Upper lobe of left lung (tissue), 4 donors: ENCODE measurements around the gene DACT1.

Experiments used
- POLR2AphosphoS5 ChIP-seq, 2 donors: sonication (generic); formaldehyde crosslinking; IDR thresholded peaks; one replicate each; pipeline ENCODE4 v1.5.1; 2017; ENCODE audit warnings: antibody characterized with exemption in 2 of 2
- TF ChIP-seq, protein P1 (sequence below), 6 experiments: fragments of 450-650 bp in 4 of 6; fragments of 200-600 bp in 2 of 6; sonication (generic) in 2 of 6; IDR thresholded peaks; one replicate each; pipeline ENCODE4 v1.5.1; 2016 to 2019; ENCODE audit warnings: antibody characterized with exemption in 6 of 6

DNA sequence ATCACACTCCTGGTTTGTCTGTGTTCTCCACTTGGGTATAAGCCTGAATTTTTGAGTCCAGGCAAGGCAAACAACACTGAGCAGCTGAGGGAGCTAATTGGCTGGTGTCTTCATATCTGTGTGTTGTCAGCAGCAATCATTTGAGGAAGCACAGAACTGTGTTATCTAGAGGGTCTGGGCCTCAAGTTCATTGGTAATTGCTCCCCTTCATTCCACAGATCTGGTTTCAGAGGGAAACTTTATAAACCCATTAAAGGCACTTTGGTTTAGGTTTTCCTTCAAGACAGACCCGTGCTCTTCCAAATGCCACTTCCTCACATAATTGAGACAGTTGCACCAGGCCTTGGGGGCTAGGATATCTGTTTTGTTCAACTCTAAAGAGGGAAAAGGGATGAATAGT is 5.6 kb downstream of the DACT1 start:
- TF ChIP-seq, protein P1, sequence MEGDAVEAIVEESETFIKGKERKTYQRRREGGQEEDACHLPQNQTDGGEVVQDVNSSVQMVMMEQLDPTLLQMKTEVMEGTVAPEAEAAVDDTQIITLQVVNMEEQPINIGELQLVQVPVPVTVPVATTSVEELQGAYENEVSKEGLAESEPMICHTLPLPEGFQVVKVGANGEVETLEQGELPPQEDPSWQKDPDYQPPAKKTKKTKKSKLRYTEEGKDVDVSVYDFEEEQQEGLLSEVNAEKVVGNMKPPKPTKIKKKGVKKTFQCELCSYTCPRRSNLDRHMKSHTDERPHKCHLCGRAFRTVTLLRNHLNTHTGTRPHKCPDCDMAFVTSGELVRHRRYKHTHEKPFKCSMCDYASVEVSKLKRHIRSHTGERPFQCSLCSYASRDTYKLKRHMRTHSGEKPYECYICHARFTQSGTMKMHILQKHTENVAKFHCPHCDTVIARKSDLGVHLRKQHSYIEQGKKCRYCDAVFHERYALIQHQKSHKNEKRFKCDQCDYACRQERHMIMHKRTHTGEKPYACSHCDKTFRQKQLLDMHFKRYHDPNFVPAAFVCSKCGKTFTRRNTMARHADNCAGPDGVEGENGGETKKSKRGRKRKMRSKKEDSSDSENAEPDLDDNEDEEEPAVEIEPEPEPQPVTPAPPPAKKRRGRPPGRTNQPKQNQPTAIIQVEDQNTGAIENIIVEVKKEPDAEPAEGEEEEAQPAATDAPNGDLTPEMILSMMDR (IDR thresholded peaks at IDR 0.05) = no peak
- no peak for TF ChIP-seq POLR2AphosphoS5 (IDR thresholded peaks at IDR 0.05)
